IMR-90 (cell line): ENCODE results near the gene PRELID1.

ENCODE experiments used
- BHLHE40 ChIP-seq: fragments of 150-350 bp; IDR thresholded peaks from 2 replicates; pipeline ENCODE4 v1.6.1; 2016; ENCODE audit warnings: mild to moderate bottlenecking, low read depth, low read length
- CEBPB ChIP-seq: IDR thresholded peaks from 2 replicates; pipeline ENCODE4 v1.6.1; 2012; ENCODE audit warnings: low read depth, low read length, improper control_type of control experiment
- CHD1 ChIP-seq: IDR thresholded peaks from 2 replicates; pipeline ENCODE4 v1.6.1; 2012; ENCODE audit warnings: low read depth, low read length, improper control_type of control experiment
- FOS ChIP-seq: fragments of 150-350 bp; IDR thresholded peaks from 2 replicates; pipeline ENCODE4 v1.6.1; 2016; ENCODE audit warnings: low read depth, low read length
- MAFK ChIP-seq: IDR thresholded peaks from 2 replicates; pipeline ENCODE4 v1.6.1; 2012; ENCODE audit warnings: low read depth, low read length, improper control_type of control experiment
- MAZ ChIP-seq: IDR thresholded peaks from 2 replicates; pipeline ENCODE4 v1.6.1; 2012; ENCODE audit warnings: low read depth, mild to moderate bottlenecking, low read length, improper control_type of control experiment, moderate library complexity, borderline replicate concordance
- POLR2A ChIP-seq: IDR thresholded peaks from 2 replicates; pipeline ENCODE4 v1.6.1; 2012; ENCODE audit warnings: mild to moderate bottlenecking, low read depth, low read length
- RAD21 ChIP-seq: IDR thresholded peaks from 2 replicates; pipeline ENCODE4 v1.6.1; 2012; ENCODE audit warnings: low read length, improper control_type of control experiment
- RFX5 ChIP-seq: IDR thresholded peaks from 2 replicates; pipeline ENCODE4 v1.8.0; 2012; ENCODE audit warnings: low read depth, mild to moderate bottlenecking, low read length, moderate library complexity
- TF ChIP-seq, protein P1 (sequence below): conservative IDR thresholded peaks from 2 replicates; pipeline ENCODE4 v1.5.1; 2012; ENCODE audit warnings: mild to moderate bottlenecking, low read depth, low read length, improper control_type of control experiment
- TF ChIP-seq, protein P2 (sequence below): fragments of 150-350 bp; IDR thresholded peaks from 2 replicates; pipeline ENCODE4 v1.6.1; 2017; ENCODE audit warnings: mild to moderate bottlenecking, antibody characterized with exemption, low read length, low read depth
- TF ChIP-seq, protein P3 (sequence below): fragments of 150-350 bp; IDR thresholded peaks from 2 replicates; pipeline ENCODE4 v1.6.1; 2016; ENCODE audit warnings: low read depth, mild to moderate bottlenecking, low read length, moderate library complexity, borderline replicate concordance

DNA sequence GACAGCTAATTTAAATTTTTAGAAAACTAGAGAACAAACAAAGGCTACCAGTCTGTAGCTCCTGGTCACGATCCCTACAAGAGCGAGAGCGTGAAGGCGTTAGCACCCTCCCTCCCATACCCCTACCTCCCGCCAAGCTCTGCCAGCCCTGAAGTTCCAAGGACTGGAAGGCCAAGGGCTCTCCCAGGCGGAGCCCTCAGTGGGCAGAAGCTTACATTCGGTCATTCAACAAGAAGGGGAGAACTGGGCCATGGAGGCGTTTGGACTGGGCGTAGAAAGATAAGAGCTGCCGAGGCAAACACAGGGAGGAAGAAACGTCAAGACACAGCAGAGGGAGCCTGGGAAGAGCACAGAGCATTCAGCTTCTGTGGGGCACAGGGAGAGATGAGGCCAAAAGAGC lies 5.1 kb downstream of the PRELID1 start:
- TF ChIP-seq, protein P1, sequence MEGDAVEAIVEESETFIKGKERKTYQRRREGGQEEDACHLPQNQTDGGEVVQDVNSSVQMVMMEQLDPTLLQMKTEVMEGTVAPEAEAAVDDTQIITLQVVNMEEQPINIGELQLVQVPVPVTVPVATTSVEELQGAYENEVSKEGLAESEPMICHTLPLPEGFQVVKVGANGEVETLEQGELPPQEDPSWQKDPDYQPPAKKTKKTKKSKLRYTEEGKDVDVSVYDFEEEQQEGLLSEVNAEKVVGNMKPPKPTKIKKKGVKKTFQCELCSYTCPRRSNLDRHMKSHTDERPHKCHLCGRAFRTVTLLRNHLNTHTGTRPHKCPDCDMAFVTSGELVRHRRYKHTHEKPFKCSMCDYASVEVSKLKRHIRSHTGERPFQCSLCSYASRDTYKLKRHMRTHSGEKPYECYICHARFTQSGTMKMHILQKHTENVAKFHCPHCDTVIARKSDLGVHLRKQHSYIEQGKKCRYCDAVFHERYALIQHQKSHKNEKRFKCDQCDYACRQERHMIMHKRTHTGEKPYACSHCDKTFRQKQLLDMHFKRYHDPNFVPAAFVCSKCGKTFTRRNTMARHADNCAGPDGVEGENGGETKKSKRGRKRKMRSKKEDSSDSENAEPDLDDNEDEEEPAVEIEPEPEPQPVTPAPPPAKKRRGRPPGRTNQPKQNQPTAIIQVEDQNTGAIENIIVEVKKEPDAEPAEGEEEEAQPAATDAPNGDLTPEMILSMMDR: no peak
- no peak for TF ChIP-seq POLR2A
- no peak for TF ChIP-seq MAZ
- TF ChIP-seq MAFK: no peak
- no peak for TF ChIP-seq RAD21
- no peak for TF ChIP-seq BHLHE40
- TF ChIP-seq RFX5: no peak
- TF ChIP-seq CHD1: no peak
- TF ChIP-seq, protein P2, sequence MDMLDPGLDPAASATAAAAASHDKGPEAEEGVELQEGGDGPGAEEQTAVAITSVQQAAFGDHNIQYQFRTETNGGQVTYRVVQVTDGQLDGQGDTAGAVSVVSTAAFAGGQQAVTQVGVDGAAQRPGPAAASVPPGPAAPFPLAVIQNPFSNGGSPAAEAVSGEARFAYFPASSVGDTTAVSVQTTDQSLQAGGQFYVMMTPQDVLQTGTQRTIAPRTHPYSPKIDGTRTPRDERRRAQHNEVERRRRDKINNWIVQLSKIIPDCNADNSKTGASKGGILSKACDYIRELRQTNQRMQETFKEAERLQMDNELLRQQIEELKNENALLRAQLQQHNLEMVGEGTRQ: no peak
- TF ChIP-seq CEBPB: no peak
- TF ChIP-seq, protein P3, sequence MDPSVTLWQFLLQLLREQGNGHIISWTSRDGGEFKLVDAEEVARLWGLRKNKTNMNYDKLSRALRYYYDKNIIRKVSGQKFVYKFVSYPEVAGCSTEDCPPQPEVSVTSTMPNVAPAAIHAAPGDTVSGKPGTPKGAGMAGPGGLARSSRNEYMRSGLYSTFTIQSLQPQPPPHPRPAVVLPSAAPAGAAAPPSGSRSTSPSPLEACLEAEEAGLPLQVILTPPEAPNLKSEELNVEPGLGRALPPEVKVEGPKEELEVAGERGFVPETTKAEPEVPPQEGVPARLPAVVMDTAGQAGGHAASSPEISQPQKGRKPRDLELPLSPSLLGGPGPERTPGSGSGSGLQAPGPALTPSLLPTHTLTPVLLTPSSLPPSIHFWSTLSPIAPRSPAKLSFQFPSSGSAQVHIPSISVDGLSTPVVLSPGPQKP: no peak
- no peak for TF ChIP-seq FOS
